Measurements from ENCODE around the gene TM7SF3. TPM values are rescaled to one million over a fixed set of nuclear protein-coding genes. Genes with fewer than 3 reads are reported as not detected.

TM7SF3 gene
- total and polyA plus RNA-seq, 2 experiments from 2014 or later, result 50.1 to 50.8 TPM

DNA sequence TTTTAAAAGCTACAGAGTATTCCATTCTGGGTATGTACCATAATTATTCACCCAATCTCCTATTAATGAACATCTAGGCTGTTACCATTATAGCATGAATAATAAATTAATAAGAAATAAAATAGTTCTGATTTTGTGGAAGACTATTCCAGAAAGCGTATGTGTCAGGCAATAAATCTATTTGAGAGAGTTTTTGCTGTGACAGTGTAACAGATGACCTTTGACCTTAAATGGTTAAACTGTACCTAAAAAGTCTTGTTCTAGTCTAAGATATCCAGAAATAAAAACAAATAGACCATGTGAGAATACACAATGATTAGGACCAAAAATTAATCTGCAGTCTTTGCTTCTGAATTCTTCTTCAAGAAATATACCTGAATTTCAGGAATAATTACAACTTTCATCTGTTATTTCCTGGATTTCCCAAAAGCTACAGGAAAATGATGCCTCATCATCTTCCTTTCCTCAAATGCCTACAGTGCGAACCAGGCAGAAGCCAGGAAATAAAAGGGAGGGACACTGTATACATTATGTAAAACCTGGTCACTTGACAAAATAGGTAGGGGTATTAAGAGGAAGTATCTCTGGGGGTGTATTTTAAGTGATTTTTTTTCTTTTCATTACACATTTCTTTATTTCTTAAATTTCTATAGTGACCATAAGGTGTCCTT lies 7.3 kb downstream of the TM7SF3 start:
- H3K27me3 ChIP-seq, result no peaks in the 10 kb centered on the region
- H3K4me1 ChIP-seq (ENCODE audit: low read depth), result no peaks in the 10 kb centered on the region
- DNase-seq (ENCODE audit: low read depth in 1 of 2, low spot score in 1 of 2), result no peak
- H3K27ac ChIP-seq, result no peak overlapping the region
- H3K36me3 ChIP-seq, result no peaks in the 10 kb centered on the region
- no peaks in the 10 kb centered on the region for H3K9me3 ChIP-seq (ENCODE audit: low read depth)
- TF ChIP-seq, protein P1, sequence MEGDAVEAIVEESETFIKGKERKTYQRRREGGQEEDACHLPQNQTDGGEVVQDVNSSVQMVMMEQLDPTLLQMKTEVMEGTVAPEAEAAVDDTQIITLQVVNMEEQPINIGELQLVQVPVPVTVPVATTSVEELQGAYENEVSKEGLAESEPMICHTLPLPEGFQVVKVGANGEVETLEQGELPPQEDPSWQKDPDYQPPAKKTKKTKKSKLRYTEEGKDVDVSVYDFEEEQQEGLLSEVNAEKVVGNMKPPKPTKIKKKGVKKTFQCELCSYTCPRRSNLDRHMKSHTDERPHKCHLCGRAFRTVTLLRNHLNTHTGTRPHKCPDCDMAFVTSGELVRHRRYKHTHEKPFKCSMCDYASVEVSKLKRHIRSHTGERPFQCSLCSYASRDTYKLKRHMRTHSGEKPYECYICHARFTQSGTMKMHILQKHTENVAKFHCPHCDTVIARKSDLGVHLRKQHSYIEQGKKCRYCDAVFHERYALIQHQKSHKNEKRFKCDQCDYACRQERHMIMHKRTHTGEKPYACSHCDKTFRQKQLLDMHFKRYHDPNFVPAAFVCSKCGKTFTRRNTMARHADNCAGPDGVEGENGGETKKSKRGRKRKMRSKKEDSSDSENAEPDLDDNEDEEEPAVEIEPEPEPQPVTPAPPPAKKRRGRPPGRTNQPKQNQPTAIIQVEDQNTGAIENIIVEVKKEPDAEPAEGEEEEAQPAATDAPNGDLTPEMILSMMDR (IDR thresholded peaks at IDR 0.05; ENCODE audit: low read depth, low read length), result no peak
- H3K4me3 ChIP-seq, result no peak overlapping the region

DNA sequence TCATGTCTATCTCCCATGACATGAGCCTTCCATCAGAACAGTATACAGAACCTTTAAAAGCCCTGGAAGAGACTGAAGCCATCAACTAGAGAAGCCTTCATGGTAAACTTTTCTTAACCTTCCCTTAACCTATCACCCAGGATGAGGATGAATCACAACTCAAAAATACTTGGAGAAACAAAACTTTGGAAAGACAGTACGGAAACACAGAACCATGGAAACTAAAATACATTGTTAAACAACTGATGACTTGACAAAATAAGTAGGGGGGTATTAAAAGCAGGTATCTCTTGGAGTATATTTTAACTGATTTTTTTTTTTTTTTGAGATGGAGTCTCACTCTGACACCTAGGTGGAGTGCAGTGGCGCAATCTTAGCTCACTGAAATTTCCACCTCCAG lies 8.7 kb downstream of the TM7SF3 start:
- H3K27me3 ChIP-seq, result no peaks in the 10 kb centered on the region
- H3K36me3 ChIP-seq, result no peaks in the 10 kb centered on the region
- TF ChIP-seq, protein P1 (IDR thresholded peaks at IDR 0.05; ENCODE audit: low read depth, low read length), result no peak
- DNase-seq (ENCODE audit: low read depth in 1 of 2, low spot score in 1 of 2), result no peak
- no peaks in the 10 kb centered on the region for H3K4me1 ChIP-seq (ENCODE audit: low read depth)
- H3K9me3 ChIP-seq (ENCODE audit: low read depth), result no peaks in the 10 kb centered on the region
- no peak overlapping the region for H3K27ac ChIP-seq
- H3K4me3 ChIP-seq, result no peak overlapping the region

DNA sequence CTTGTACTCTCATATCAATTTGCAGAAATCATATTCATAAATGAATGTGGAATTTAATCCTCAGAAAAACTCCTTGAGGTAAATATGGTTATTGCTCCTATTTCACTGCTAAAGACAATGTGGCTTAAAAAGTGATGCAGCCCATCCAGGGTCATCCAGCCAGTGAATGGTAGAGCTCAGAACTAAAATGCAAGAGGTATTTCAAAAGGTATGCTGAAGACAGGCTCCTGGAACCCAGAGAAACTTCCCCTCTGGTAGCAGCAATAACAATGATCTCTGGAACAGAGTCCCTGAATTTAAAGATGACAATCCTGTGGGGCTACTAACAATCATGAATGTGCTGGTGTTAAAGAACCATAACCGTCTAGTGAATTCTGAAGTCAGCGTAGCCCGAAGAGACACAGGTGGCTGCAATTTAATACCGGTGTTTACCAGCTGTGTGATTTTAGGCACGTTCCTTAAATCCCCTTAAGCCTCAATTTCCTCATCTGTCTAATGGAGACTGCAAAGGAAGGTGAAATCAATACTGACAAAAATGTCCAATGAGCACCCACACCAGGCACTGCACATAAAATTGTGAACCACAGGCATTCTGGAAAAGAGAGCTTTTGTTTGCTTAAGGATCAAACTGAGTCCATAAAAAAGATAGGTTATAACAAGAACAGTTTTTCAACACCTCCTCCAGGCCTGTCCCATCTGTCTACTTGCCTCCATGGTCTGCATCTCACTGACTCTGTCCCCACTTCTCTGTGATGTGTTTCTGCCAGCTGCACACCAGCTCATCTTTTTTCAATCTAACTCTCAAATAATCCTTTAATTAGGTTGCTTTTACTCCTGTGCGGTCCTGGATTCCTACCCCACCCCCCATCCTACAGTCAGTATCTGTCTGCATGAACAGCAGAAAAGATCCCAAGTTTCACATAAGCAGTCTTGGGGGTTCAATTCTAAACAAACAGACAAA lies 10.5 kb downstream of the TM7SF3 start:
- Histone ChIP-seq H3K36me3 (no peaks in the 10 kb centered on the region), H3K27ac (no peak overlapping the region), H3K27me3 (no peaks in the 10 kb centered on the region), H3K9me3 (ENCODE audit: low read depth) (no peaks in the 10 kb centered on the region), H3K4me3 (no peak overlapping the region), H3K4me1 (ENCODE audit: low read depth) (no peaks in the 10 kb centered on the region)
- TF ChIP-seq, protein P1 (IDR thresholded peaks at IDR 0.05; ENCODE audit: low read depth, low read length), result no peak
- no peak for DNase-seq (ENCODE audit: low read depth in 1 of 2, low spot score in 1 of 2)

DNA sequence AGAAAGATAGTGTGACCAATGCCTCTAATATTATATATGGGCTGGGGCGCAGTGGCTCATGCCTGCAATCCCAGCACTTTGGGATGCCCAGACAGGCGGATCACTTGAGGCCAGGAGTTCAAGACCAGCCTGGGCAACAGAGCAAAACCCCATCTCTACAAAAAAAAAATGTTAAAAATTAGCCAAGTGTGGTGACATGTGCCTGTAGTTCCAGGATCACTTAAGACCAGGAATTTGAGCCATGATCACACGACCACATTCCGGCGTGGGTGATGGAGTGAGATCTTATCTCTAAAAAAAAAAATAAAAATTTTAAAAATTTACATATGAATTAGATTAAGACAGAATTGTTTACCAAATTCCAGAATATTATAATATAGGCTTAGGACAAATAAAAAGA lies 12.0 kb downstream of the TM7SF3 start:
- Histone ChIP-seq H3K9me3 (ENCODE audit: low read depth) (no peaks in the 10 kb centered on the region), H3K27ac (no peak overlapping the region), H3K27me3 (no peaks in the 10 kb centered on the region), H3K4me3 (no peak overlapping the region), H3K36me3 (no peaks in the 10 kb centered on the region), H3K4me1 (ENCODE audit: low read depth) (no peaks in the 10 kb centered on the region)
- TF ChIP-seq, protein P1 (IDR thresholded peaks at IDR 0.05; ENCODE audit: low read depth, low read length), result no peak
- no peak for DNase-seq (ENCODE audit: low read depth in 1 of 2, low spot score in 1 of 2)

DNA sequence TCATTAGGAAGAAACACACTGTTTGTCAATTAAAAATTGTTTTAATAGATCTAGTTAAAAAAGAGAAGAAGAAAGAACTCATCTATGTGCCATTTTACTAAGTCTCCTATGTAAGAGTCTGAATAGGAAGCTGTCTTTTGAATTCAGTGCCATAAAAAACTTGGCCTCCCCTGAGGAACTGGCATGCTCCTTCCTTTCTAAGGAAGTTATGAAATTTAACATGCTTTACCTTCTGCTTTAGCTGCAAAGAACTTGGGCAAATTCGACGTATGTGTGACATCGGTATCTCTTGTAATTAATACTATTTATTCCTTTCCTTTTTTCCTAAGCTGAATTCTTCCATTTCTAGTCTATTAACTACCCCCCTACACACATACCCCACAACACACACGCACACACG lies 12.5 kb downstream of the TM7SF3 start:
- no peak for DNase-seq (ENCODE audit: low read depth in 1 of 2, low spot score in 1 of 2)
- H3K27me3 ChIP-seq, result no peaks in the 10 kb centered on the region
- H3K27ac ChIP-seq, result no peak overlapping the region
- TF ChIP-seq, protein P1 (IDR thresholded peaks at IDR 0.05; ENCODE audit: low read depth, low read length), result no peak
- H3K4me1 ChIP-seq (ENCODE audit: low read depth), result no peaks in the 10 kb centered on the region
- no peak overlapping the region for H3K4me3 ChIP-seq
- no peaks in the 10 kb centered on the region for H3K9me3 ChIP-seq (ENCODE audit: low read depth)
- no peaks in the 10 kb centered on the region for H3K36me3 ChIP-seq
